ENCODE measurements around the gene MISFA. TPM values are rescaled to one million over a fixed set of nuclear protein-coding genes. Genes with fewer than 3 reads are reported as not detected.

The MISFA gene
- total and polyA plus RNA-seq, 2 experiments from 2014 or later: 2.1 TPM; not detected in 1

DNA sequence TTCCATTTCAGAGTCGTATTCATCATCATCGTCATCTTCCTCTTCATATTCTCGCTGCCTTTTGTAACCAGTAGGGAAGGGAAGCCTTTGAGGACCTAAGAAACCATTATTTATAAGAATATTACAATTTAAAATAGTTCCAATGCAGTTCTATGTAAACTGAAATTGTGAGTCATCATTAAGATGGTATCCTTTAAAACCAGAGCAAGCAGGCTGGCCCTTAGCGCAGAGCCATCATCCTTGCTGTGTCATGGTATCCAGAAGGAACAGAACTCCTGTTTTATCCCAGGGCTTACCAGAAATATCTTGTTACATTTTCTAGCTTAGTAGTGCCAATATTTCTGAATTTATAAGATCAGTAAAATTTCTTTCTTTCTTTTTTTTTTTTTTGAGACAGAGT, 12.8 kb downstream of the MISFA start:
- Histone ChIP-seq H3K4me1 (ENCODE audit: insufficient read depth) (peaks cover 14% of the 10 kb centered on the region), H2AFZ (no peak overlapping the region), H3K36me3 (ENCODE audit: low read depth) (peaks cover 21% of the 10 kb centered on the region), H3K79me2 (ENCODE audit: insufficient read depth) (peaks cover 54% of the 10 kb centered on the region), H3K9ac (no peak overlapping the region), H3K4me3 (no peak overlapping the region), H3K4me2 (ENCODE audit: unreplicated experiment) (no peak overlapping the region), H3K9me3 (ENCODE audit: low read depth) (no peaks in the 10 kb centered on the region), H4K20me1 (ENCODE audit: insufficient read depth) (no peaks in the 10 kb centered on the region), H3F3A (ENCODE audit: insufficient read depth) (peaks cover 4% of the 10 kb centered on the region; the same call in 1 of the 2 replicates), H3K9me2 (ENCODE audit: insufficient read depth) (no peaks in the 10 kb centered on the region), H3K27ac (no peak overlapping the region), H3K27me3 (replicated peaks; ENCODE audit: insufficient read depth) (no peaks in the 10 kb centered on the region)
- no peak for DNase-seq
- WGBS, 2 experiments (ENCODE audit: low coverage in 1 of 2, low lambda C conversion rate in 2 of 2, missing lambda C conversion rate in 2 of 2): 86 to 90% methylated on average over 4 of the region's 4 CpGs
- in situ Hi-C loops (cut with MboI): no loop called here
- no peak for TF ChIP-seq EZH2phosphoT487 (IDR thresholded peaks at IDR 0.05; ENCODE audit: insufficient read depth, low read depth)
- TF ChIP-seq EZH2 (IDR thresholded peaks at IDR 0.05; ENCODE audit: insufficient read depth, poor library complexity, severe bottlenecking): no peak

GRCh38 chr11:18614667-18615066, 15.1 kb downstream of the MISFA start:
- Histone ChIP-seq H3K27me3 (replicated peaks; ENCODE audit: insufficient read depth) (no peaks in the 10 kb centered on the region), H3K9me2 (ENCODE audit: insufficient read depth) (no peaks in the 10 kb centered on the region), H3K4me1 (ENCODE audit: insufficient read depth) (peaks cover 24% of the 10 kb centered on the region), H3K9ac (no peak overlapping the region), H3F3A (ENCODE audit: insufficient read depth) (peaks cover 13% of the 10 kb centered on the region; the same call in 1 of the 2 replicates), H3K79me2 (ENCODE audit: insufficient read depth) (peaks cover 76% of the 10 kb centered on the region), H3K27ac (no peak overlapping the region), H2AFZ (no peak overlapping the region), H4K20me1 (ENCODE audit: insufficient read depth) (peaks cover 13% of the 10 kb centered on the region), H3K4me3 (no peak overlapping the region), H3K36me3 (ENCODE audit: low read depth) (peaks cover 15% of the 10 kb centered on the region), H3K4me2 (ENCODE audit: unreplicated experiment) (no peak overlapping the region), H3K9me3 (ENCODE audit: low read depth) (no peaks in the 10 kb centered on the region)
- in situ Hi-C loops (cut with MboI): no loop called here
- TF ChIP-seq EZH2phosphoT487 (IDR thresholded peaks at IDR 0.05; ENCODE audit: insufficient read depth, low read depth): no peak
- no peak for TF ChIP-seq EZH2 (IDR thresholded peaks at IDR 0.05; ENCODE audit: insufficient read depth, poor library complexity, severe bottlenecking)
- DNase-seq: no peak
- 95 to 97% methylated on average over 9 to 10 of the region's 10 CpGs for WGBS, 2 experiments (ENCODE audit: low coverage in 1 of 2, low lambda C conversion rate in 2 of 2, missing lambda C conversion rate in 2 of 2)

- WGBS, 2 experiments (ENCODE audit: low coverage in 1 of 2, low lambda C conversion rate in 2 of 2, missing lambda C conversion rate in 2 of 2): 92 to 97% methylated on average over 11 of the region's 11 CpGs
- H3K27ac ChIP-seq: no peak overlapping the region
- no peak overlapping the region for H3K4me2 ChIP-seq (ENCODE audit: unreplicated experiment)
- in situ Hi-C loops (cut with MboI): no loop called here
- H3K9me2 ChIP-seq (ENCODE audit: insufficient read depth): no peaks in the 10 kb centered on the region
- H3K9me3 ChIP-seq (ENCODE audit: low read depth): no peaks in the 10 kb centered on the region
- H3K4me1 ChIP-seq (ENCODE audit: insufficient read depth): peaks cover 24% of the 10 kb centered on the region
- TF ChIP-seq EZH2phosphoT487 (IDR thresholded peaks at IDR 0.05; ENCODE audit: insufficient read depth, low read depth): no peak
- TF ChIP-seq EZH2 (IDR thresholded peaks at IDR 0.05; ENCODE audit: insufficient read depth, poor library complexity, severe bottlenecking): no peak
- peaks cover 13% of the 10 kb centered on the region for H3K36me3 ChIP-seq (ENCODE audit: low read depth)
- no peak overlapping the region for H3K9ac ChIP-seq
- peaks cover 87% of the 10 kb centered on the region for H3K79me2 ChIP-seq (ENCODE audit: insufficient read depth)
- H3K4me3 ChIP-seq: no peak overlapping the region
- H3K27me3 ChIP-seq (replicated peaks; ENCODE audit: insufficient read depth): no peaks in the 10 kb centered on the region
- DNase-seq: peak; percentile 22
- H2AFZ ChIP-seq: no peak overlapping the region
- H4K20me1 ChIP-seq (ENCODE audit: insufficient read depth): peaks cover 13% of the 10 kb centered on the region
- peaks cover 13% of the 10 kb centered on the region; the same call in 1 of the 2 replicates for H3F3A ChIP-seq (ENCODE audit: insufficient read depth)
Measured at GRCh38 chr11:18615628-18616392, 16.2 kb downstream of the MISFA start.

- H3K4me3 ChIP-seq: no peak overlapping the region
- H2AFZ ChIP-seq: no peak overlapping the region
- H3K9ac ChIP-seq: 0 out of 2 replicates have a peak overlapping the region, but pooled peaks have one; percentile 6
- TF ChIP-seq EZH2 (IDR thresholded peaks at IDR 0.05; ENCODE audit: insufficient read depth, poor library complexity, severe bottlenecking) (no peak), EZH2phosphoT487 (IDR thresholded peaks at IDR 0.05; ENCODE audit: insufficient read depth, low read depth) (no peak)
- in situ Hi-C loops (cut with MboI): no loop called here
- 79 to 81% methylated on average over 10 of the region's 10 CpGs for WGBS, 2 experiments (ENCODE audit: low coverage in 1 of 2, low lambda C conversion rate in 2 of 2, missing lambda C conversion rate in 2 of 2)
- peaks cover 99% of the 10 kb centered on the region for H3K79me2 ChIP-seq (ENCODE audit: insufficient read depth)
- no peaks in the 10 kb centered on the region for H3K27me3 ChIP-seq (replicated peaks; ENCODE audit: insufficient read depth)
- H3K4me2 ChIP-seq (ENCODE audit: unreplicated experiment): no peak overlapping the region
- peaks cover 10% of the 10 kb centered on the region; the same call in 1 of the 2 replicates for H3K36me3 ChIP-seq (ENCODE audit: low read depth)
- no peaks in the 10 kb centered on the region for H3K9me2 ChIP-seq (ENCODE audit: insufficient read depth)
- peaks cover 17% of the 10 kb centered on the region for H3K4me1 ChIP-seq (ENCODE audit: insufficient read depth)
- peaks cover 19% of the 10 kb centered on the region for H4K20me1 ChIP-seq (ENCODE audit: insufficient read depth)
- H3K9me3 ChIP-seq (ENCODE audit: low read depth): no peaks in the 10 kb centered on the region
- peaks cover 13% of the 10 kb centered on the region; the same call in 1 of the 2 replicates for H3F3A ChIP-seq (ENCODE audit: insufficient read depth)
- peak; percentile 17 for DNase-seq
- peak overlapping the region; percentile 43 for H3K27ac ChIP-seq
Measured at GRCh38 chr11:18617688-18618341, 18.2 kb downstream of the MISFA start.
